A673 (cell line): Measurements from ENCODE around the gene TSGA10IP.

Source experiments
- EZH2 ChIP-seq: fragments of 200-600 bp; sonication (generic); IDR thresholded peaks from 2 replicates; pipeline ENCODE4 v1.6.1; 2017; ENCODE audit warnings: borderline replicate concordance, low read depth, mild to moderate bottlenecking, mixed read lengths, antibody characterized with exemption, low read length; ENCODE audit not compliant: poor library complexity, severe bottlenecking
- TF ChIP-seq, protein P1 (sequence below): fragments of 300-800, 200-600 bp; sonication (generic); conservative IDR thresholded peaks from 2 replicates; pipeline ENCODE4 v1.5.1; 2017; ENCODE audit warnings: low read depth, mild to moderate bottlenecking, antibody characterized with exemption, low read length, moderate library complexity, mixed read lengths

DNA sequence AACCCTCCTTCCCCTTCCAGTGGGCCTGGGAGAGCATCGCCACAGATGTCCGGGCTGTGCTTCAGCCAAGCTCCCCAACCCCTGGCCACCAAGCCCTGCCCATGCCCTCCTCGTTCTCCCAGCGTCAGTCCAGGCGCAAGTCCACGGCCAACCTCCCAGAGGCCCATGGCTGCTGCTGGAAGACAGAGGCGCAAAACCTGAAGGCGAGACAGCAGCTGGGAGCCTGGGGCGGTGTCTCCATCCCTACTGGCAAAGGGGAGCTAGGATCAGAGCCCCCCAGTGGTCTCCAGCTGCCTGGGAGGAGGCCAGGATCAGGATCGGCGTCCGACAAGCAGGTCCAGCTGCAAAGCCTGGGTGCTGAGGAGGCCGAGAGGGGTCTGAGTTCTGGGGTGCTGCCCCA is 1.9 kb downstream of the TSGA10IP start:
- TF ChIP-seq, protein P1, sequence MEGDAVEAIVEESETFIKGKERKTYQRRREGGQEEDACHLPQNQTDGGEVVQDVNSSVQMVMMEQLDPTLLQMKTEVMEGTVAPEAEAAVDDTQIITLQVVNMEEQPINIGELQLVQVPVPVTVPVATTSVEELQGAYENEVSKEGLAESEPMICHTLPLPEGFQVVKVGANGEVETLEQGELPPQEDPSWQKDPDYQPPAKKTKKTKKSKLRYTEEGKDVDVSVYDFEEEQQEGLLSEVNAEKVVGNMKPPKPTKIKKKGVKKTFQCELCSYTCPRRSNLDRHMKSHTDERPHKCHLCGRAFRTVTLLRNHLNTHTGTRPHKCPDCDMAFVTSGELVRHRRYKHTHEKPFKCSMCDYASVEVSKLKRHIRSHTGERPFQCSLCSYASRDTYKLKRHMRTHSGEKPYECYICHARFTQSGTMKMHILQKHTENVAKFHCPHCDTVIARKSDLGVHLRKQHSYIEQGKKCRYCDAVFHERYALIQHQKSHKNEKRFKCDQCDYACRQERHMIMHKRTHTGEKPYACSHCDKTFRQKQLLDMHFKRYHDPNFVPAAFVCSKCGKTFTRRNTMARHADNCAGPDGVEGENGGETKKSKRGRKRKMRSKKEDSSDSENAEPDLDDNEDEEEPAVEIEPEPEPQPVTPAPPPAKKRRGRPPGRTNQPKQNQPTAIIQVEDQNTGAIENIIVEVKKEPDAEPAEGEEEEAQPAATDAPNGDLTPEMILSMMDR, result no peak
- TF ChIP-seq EZH2, result no peak
